A549 (cell line): ENCODE measurements around the gene MAX. TPM values are rescaled to one million over a fixed set of nuclear protein-coding genes. Genes with fewer than 3 reads are reported as not detected.
A peak's percentile ranks its signal among the peaks of the same experiment; 100 is the strongest.

Source experiments
- ATAC-seq, 2 experiments: fragments of 200-7000 bp in 1 of 2; fragments of >200 bp in 1 of 2; cut with Nextera tagmentation in 1 of 2; cut with Tn5 transposase in 1 of 2; 3 replicates each; pipeline versions ENCODE4 v1.8.0 to v1.9.1; 2018 to 2020; ENCODE audit warnings: mild to moderate bottlenecking in 1 of 2, moderate library complexity in 1 of 2
- CTCF ChIA-PET: fragments of 300-600 bp; sonication (Branson Sonifier 250); formaldehyde crosslinking; extraction: SDS; loops from one replicate; lab custom pipeline; 2021; ENCODE audit warnings: antibody characterized with exemption, inconsistent platforms; lab: Yijun Ruan, JAX
- POLR2A ChIA-PET: fragments of 350-600 bp; formaldehyde crosslinking; extraction: SDS; loops from one replicate; lab custom pipeline; 2021; ENCODE audit warnings: antibody characterized with exemption, inconsistent platforms; lab: Yijun Ruan, JAX
- DNase-seq, 2 experiments: peaks; one replicate each; pipeline versions ENCODE4 v3.0.0 to v3.0.0-alpha.2; 2011 to 2016; ENCODE audit warnings: low read depth in 1 of 2, low spot score in 1 of 2
- FAIRE-seq: peaks from 2 replicates; lab custom pipeline; 2011; peaks lifted over from hg19 to GRCh38; lab: Jason Lieb, UNC
- H3K27ac ChIP-seq, 2 experiments: fragments of >200 bp; sonication (Bioruptor Twin); formaldehyde crosslinking; 3 replicates each; pipeline ENCODE4 v1.5.1; 2016 to 2017
- H3K4me1 ChIP-seq: fragments of >200 bp; sonication (Bioruptor Twin); formaldehyde crosslinking; 3 replicates; pipeline ENCODE4 v1.6.1; 2016
- H3K4me2 ChIP-seq: fragments of >200 bp; sonication (Bioruptor Twin); formaldehyde crosslinking; 3 replicates; pipeline ENCODE4 v1.6.1; 2016
- H3K4me3 ChIP-seq: fragments of >200 bp; sonication (Bioruptor Twin); formaldehyde crosslinking; 3 replicates; pipeline ENCODE4 v1.5.1; 2016
- H3K9me3 ChIP-seq: fragments of >200 bp; sonication (Bioruptor Twin); formaldehyde crosslinking; 3 replicates; pipeline ENCODE4 v1.6.1; 2016
- BCL3 ChIP-seq: fragments of >200 bp; sonication (Bioruptor Twin); formaldehyde crosslinking; IDR thresholded peaks from 3 replicates; pipeline ENCODE4 v1.6.1; 2016
- BHLHE40 ChIP-seq: IDR thresholded peaks from 2 replicates; pipeline ENCODE4 v1.6.1; 2012; ENCODE audit warnings: low read depth, low read length, inconsistent platforms
- CHD2 ChIP-seq: fragments of 150-350 bp; IDR thresholded peaks from 2 replicates; pipeline ENCODE4 v1.6.1; 2014; ENCODE audit warnings: low read length; ENCODE audit not compliant: partially characterized antibody
- CHD4 ChIP-seq: fragments of 200-600 bp; sonication (generic); IDR thresholded peaks from 2 replicates; pipeline ENCODE4 v1.6.1; 2016; ENCODE audit warnings: antibody characterized with exemption, mild to moderate bottlenecking, borderline replicate concordance
- ESRRA ChIP-seq: fragments of 150-350 bp; IDR thresholded peaks from 2 replicates; pipeline ENCODE4 v1.6.1; 2014; ENCODE audit warnings: mild to moderate bottlenecking, low read length, borderline replicate concordance
- FOSL2 ChIP-seq, 2 experiments: fragments of 450-650 bp in 1 of 2; fragments of >200 bp in 1 of 2; sonication (Bioruptor Twin) in 1 of 2; formaldehyde crosslinking; IDR thresholded peaks; 2 replicates each; pipeline versions ENCODE4 v1.5.0 to v1.6.1; 2016 to 2020; ENCODE audit warnings: mild to moderate bottlenecking in 1 of 2, moderate library complexity in 1 of 2
- FOXS1 ChIP-seq: fragments of 250-450 bp; sonication (Bioruptor Pico); IDR thresholded peaks from 2 replicates; pipeline ENCODE4 v1.5.0; 2020; ENCODE audit warnings: mild to moderate bottlenecking, moderate library complexity
- GATA3 ChIP-seq: IDR thresholded peaks from 2 replicates; pipeline ENCODE4 v1.6.1; 2012; ENCODE audit warnings: borderline replicate concordance
- HDAC2 ChIP-seq: fragments of 200-600 bp; sonication (generic); IDR thresholded peaks from 2 replicates; pipeline ENCODE4 v1.6.1; 2016
- HOXA7 ChIP-seq: fragments of 250-450 bp; sonication (Bioruptor Pico); IDR thresholded peaks from 2 replicates; pipeline ENCODE4 v1.5.0; 2020; ENCODE audit warnings: mild to moderate bottlenecking, moderate library complexity
- HOXB13 ChIP-seq: fragments of 250-450 bp; sonication (Bioruptor Pico); IDR thresholded peaks from 2 replicates; pipeline ENCODE4 v1.5.0; 2020; ENCODE audit warnings: low read depth, mild to moderate bottlenecking, moderate library complexity
- JUN ChIP-seq, 2 experiments: fragments of >200 bp; sonication (Bioruptor Twin); formaldehyde crosslinking; IDR thresholded peaks; 2 replicates in 1 of 2; 3 replicates in 1 of 2; pipeline ENCODE4 v1.6.1; 2016 to 2017
- MAZ ChIP-seq: fragments of 150-350 bp; IDR thresholded peaks from 2 replicates; pipeline ENCODE4 v1.6.1; 2014; ENCODE audit warnings: antibody characterized with exemption, low read depth, low read length, borderline replicate concordance
- MYC ChIP-seq: IDR thresholded peaks from 2 replicates; pipeline ENCODE4 v1.6.1; 2012; ENCODE audit warnings: mild to moderate bottlenecking, inconsistent platforms, low read length, improper control_type of control experiment, borderline replicate concordance
- PBX3 ChIP-seq: IDR thresholded peaks from 2 replicates; pipeline ENCODE4 v1.6.1; 2012
- RAD21 ChIP-seq, 2 experiments: fragments of >200 bp in 1 of 2; sonication (Bioruptor Twin) in 1 of 2; formaldehyde crosslinking in 1 of 2; IDR thresholded peaks in 1 of 2; conservative IDR thresholded peaks in 1 of 2; 2 replicates in 1 of 2; 3 replicates in 1 of 2; pipeline ENCODE4 v1.6.1; 2012 to 2018; ENCODE audit warnings: inconsistent platforms in 1 of 2
- SMC3 ChIP-seq: fragments of >200 bp; sonication (Bioruptor Twin); formaldehyde crosslinking; IDR thresholded peaks from 3 replicates; pipeline ENCODE4 v1.6.1; 2018; ENCODE audit warnings: inconsistent platforms
- SREBF2 ChIP-seq: fragments of 450-650 bp; IDR thresholded peaks from 2 replicates; pipeline ENCODE4 v1.6.1; 2014; ENCODE audit warnings: mild to moderate bottlenecking, moderate library complexity
- TFCP2L1 ChIP-seq: fragments of 250-450 bp; sonication (Bioruptor Pico); IDR thresholded peaks from 2 replicates; pipeline ENCODE4 v1.5.0; 2021; ENCODE audit warnings: mild to moderate bottlenecking
- TP53 ChIP-seq: fragments of 250-450 bp; sonication (Bioruptor Pico); IDR thresholded peaks from 2 replicates; pipeline ENCODE4 v1.5.0; 2021; ENCODE audit warnings: mild to moderate bottlenecking, moderate library complexity
- USF2 ChIP-seq: fragments of 450-650 bp; IDR thresholded peaks from 2 replicates; pipeline ENCODE4 v1.6.1; 2014; ENCODE audit warnings: antibody characterized with exemption
- ZC3H11A ChIP-seq: fragments of 450-650 bp; IDR thresholded peaks from 2 replicates; pipeline ENCODE4 v1.6.1; 2014; ENCODE audit warnings: antibody characterized with exemption, mild to moderate bottlenecking
- ZFP36 ChIP-seq: fragments of 450-650 bp; IDR thresholded peaks from 2 replicates; pipeline ENCODE4 v1.6.1; 2014; ENCODE audit warnings: borderline replicate concordance; ENCODE audit not compliant: partially characterized antibody
- ZNF302 ChIP-seq: fragments of 250-450 bp; sonication (Bioruptor Pico); IDR thresholded peaks from 2 replicates; pipeline ENCODE4 v1.9.0; 2021; ENCODE audit warnings: inconsistent platforms, mild to moderate bottlenecking, moderate library complexity
- ZSCAN20 ChIP-seq: fragments of 250-450 bp; sonication (Bioruptor Pico); IDR thresholded peaks from 2 replicates; pipeline ENCODE4 v1.8.0; 2022; ENCODE audit warnings: mild to moderate bottlenecking, moderate library complexity
- WGBS: methylation state at CpG from one replicate; pipeline ENCODE4 v1.1.6; 2017; ENCODE audit errors: missing lambda C conversion rate; 5-methylcytosine and 5-hydroxymethylcytosine counted together
- polyA plus RNA-seq, 4 experiments: library from polyadenylated mRNA; depleted of rRNA in 3 of 4; stranded (reverse); fragments of >200 nt; fragmentation: RNase III in 1 of 4; extraction: RNeasy Plus Mini Kit Qiagen cat#74134 plus additional on column Dnase treatment in 1 of 4; gene quantifications; 2 replicates in 3 of 4; 3 replicates in 1 of 4; pipeline ENCODE4 v1.2.3, GENCODE V29; 2011 to 2017
- TF ChIP-seq, protein P1 (sequence below): fragments of >200 bp; sonication (Bioruptor Twin); formaldehyde crosslinking; IDR thresholded peaks from 2 replicates; pipeline ENCODE4 v1.6.1; 2016
- TF ChIP-seq, protein P2 (sequence below): IDR thresholded peaks from 2 replicates; pipeline ENCODE4 v1.6.1; 2012; ENCODE audit warnings: low read depth, borderline replicate concordance
- TF ChIP-seq, protein P3 (sequence below): fragments of >200 bp; sonication (Bioruptor Twin); formaldehyde crosslinking; IDR thresholded peaks from 3 replicates; pipeline ENCODE4 v1.5.1; 2016
- TF ChIP-seq, protein P4 (sequence below): IDR thresholded peaks from 2 replicates; pipeline ENCODE4 v1.6.1; 2012

Gene MAX
- polyA plus RNA-seq, 2 of the 4 experiments (the other 2 are of a cell fraction), result 44.0 to 53.2 TPM

DNA sequence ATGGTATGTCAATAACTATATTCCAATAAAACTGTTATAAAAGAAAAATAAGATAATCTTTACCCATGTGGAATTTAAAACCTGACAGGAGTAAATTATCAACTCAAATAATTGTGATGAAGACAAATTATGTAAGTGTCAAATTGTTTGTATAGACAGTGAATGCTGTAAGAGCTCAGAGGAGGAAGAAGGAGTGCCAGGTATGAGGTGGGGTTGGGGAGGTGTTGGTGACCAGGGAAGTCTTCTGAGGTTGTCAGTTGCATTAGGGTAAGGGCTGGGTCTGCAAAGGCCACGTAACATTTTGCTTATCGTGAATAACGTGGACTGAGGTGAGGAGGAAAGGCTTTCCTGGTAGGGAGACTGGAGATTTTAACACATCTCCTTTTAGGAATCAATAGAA lies 2.5 kb upstream of the MAX start:
- no peak overlapping the region for H3K27ac ChIP-seq
- peaks cover 8% of the 10 kb centered on the region; the same call in 1 of the 3 replicates for H3K4me1 ChIP-seq
- FAIRE-seq (no peak), DNase-seq (no peak), ATAC-seq (no peak)
- ChIA-PET POLR2A (no interaction called here), CTCF (interaction anchor here (1.8 kb wide), 2 partner anchors 8 to 59 kb away, joined by 5 to 6 read pairs; no protein-coding TSS in a partner anchor)
- no peaks in the 10 kb centered on the region for H3K9me3 ChIP-seq
- TF ChIP-seq JUN (IDR thresholded peaks at IDR 0.05) (no peak), HOXB13 (CRISPR knock-in tag) (no peak), SREBF2 (no peak), RAD21 (conservative IDR thresholded peaks at IDR 0.05 in 1 of 2, IDR thresholded peaks at IDR 0.05 in 1 of 2) (no peak), CHD4 (no peak), BHLHE40 (no peak), TP53 (CRISPR knock-in tag) (no peak), ZFP36 (no peak), FOSL2 (IDR thresholded peaks at IDR 0.05) (no peak), FOSL2 (CRISPR knock-in tag; IDR thresholded peaks at IDR 0.05) (no peak), ESRRA (no peak), FOXS1 (CRISPR knock-in tag) (no peak), TFCP2L1 (no peak), ZNF302 (CRISPR knock-in tag) (no peak), GATA3 (no peak), USF2 (no peak), PBX3 (no peak)
- TF ChIP-seq, protein P1, sequence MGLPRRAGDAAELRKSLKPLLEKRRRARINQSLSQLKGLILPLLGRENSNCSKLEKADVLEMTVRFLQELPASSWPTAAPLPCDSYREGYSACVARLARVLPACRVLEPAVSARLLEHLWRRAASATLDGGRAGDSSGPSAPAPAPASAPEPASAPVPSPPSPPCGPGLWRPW, result no peak
- H3K4me3 ChIP-seq, result no peak overlapping the region
- H3K4me2 ChIP-seq, result no peak overlapping the region
- WGBS, result 91% methylated on average over 3 of the region's 3 CpGs

- no peaks in the 10 kb centered on the region for H3K9me3 ChIP-seq
- H3K4me1 ChIP-seq, result peaks cover 8% of the 10 kb centered on the region; the same call in 1 of the 3 replicates
- FAIRE-seq, result no peak
- CTCF ChIA-PET, result interaction anchor here (0.6 to 1.8 kb wide), 7 partner anchors 10 to 431 kb away, joined by 3 to 6 read pairs (median 4); no protein-coding TSS in a partner anchor
- DNase-seq, result peak; percentile 32 to 58
- 0 out of 2 replicates have a peak, but pooled peaks have one; percentile 20 for TF ChIP-seq GATA3
- TF ChIP-seq MAZ, result no peak
- 0 out of 3 replicates have a peak, but pooled peaks have one; percentile 1 for TF ChIP-seq BCL3
- no peak for TF ChIP-seq SREBF2
- TF ChIP-seq ZC3H11A, result no peak
- TF ChIP-seq MYC, result no peak; the same call in 1 of the 2 replicates
- no peak for TF ChIP-seq CHD2
- no peak for TF ChIP-seq HOXA7 (CRISPR knock-in tag)
- TF ChIP-seq, protein P2, sequence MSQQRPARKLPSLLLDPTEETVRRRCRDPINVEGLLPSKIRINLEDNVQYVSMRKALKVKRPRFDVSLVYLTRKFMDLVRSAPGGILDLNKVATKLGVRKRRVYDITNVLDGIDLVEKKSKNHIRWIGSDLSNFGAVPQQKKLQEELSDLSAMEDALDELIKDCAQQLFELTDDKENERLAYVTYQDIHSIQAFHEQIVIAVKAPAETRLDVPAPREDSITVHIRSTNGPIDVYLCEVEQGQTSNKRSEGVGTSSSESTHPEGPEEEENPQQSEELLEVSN, result peak; percentile 59
- no peak for TF ChIP-seq ZNF302 (CRISPR knock-in tag)
- TF ChIP-seq BHLHE40, result peak; percentile 22; the same call in 1 of the 2 replicates
- TF ChIP-seq SMC3, result peak; percentile 34; the same call in 1 of the 3 replicates
- TF ChIP-seq, protein P3, sequence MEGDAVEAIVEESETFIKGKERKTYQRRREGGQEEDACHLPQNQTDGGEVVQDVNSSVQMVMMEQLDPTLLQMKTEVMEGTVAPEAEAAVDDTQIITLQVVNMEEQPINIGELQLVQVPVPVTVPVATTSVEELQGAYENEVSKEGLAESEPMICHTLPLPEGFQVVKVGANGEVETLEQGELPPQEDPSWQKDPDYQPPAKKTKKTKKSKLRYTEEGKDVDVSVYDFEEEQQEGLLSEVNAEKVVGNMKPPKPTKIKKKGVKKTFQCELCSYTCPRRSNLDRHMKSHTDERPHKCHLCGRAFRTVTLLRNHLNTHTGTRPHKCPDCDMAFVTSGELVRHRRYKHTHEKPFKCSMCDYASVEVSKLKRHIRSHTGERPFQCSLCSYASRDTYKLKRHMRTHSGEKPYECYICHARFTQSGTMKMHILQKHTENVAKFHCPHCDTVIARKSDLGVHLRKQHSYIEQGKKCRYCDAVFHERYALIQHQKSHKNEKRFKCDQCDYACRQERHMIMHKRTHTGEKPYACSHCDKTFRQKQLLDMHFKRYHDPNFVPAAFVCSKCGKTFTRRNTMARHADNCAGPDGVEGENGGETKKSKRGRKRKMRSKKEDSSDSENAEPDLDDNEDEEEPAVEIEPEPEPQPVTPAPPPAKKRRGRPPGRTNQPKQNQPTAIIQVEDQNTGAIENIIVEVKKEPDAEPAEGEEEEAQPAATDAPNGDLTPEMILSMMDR, result peak; percentile 43; the same call in 2 of the 3 replicates
- peak in 1 of 2 experiments; percentile 25; a peak in 1 of 5 replicates for TF ChIP-seq RAD21 (conservative IDR thresholded peaks at IDR 0.05 in 1 of 2, IDR thresholded peaks at IDR 0.05 in 1 of 2)
- no peak for TF ChIP-seq HDAC2
- no peak for TF ChIP-seq ZSCAN20
- TF ChIP-seq, protein P4, sequence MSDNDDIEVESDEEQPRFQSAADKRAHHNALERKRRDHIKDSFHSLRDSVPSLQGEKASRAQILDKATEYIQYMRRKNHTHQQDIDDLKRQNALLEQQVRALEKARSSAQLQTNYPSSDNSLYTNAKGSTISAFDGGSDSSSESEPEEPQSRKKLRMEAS, result 0 out of 2 replicates have a peak, but pooled peaks have one; percentile 5
- peak overlapping the region; percentile 66 for H3K4me3 ChIP-seq
- H3K27ac ChIP-seq, result peak overlapping the region; percentile 85
- H3K4me2 ChIP-seq, result peak overlapping the region; percentile 73
- ATAC-seq, result peak; percentile 11 to 49
- POLR2A ChIA-PET, result interaction anchor here (0.6 to 2.1 kb wide), 7 partner anchors 10 to 309 kb away, joined by 3 to 21 read pairs (median 4); partner anchors contain the start of gene FUT8
- WGBS, result 7% methylated on average over 21 of the region's 22 CpGs
Observed at GRCh38 chr14:65103150-65103760, 938 bp upstream of the MAX start.
